Central memory CD4-positive, alpha-beta T cell (primary cell): Measurements from ENCODE around the gene ATG7.

Experiments used
- DNase-seq: peaks from one replicate; pipeline ENCODE4 v3.0.0; 2022

Gene ATG7

GRCh38 chr3:11556851-11557644 lies 284.9 kb downstream of the ATG7 start:
- no peak for DNase-seq

- no peak for DNase-seq
Observed at GRCh38 chr3:11558002-11558401, 285.8 kb downstream of the ATG7 start.

- no peak for DNase-seq
Observed at GRCh38 chr3:11558411-11558903, 286.3 kb downstream of the ATG7 start.

- DNase-seq: no peak
Observed at GRCh38 chr3:11558918-11559815, 287.0 kb downstream of the ATG7 start.

- no peak for DNase-seq
Observed at GRCh38 chr3:11559816-11560633, 287.8 kb downstream of the ATG7 start.

- DNase-seq: no peak
Observed at GRCh38 chr3:11560746-11561145, 288.5 kb downstream of the ATG7 start.

- DNase-seq: no peak
Observed at GRCh38 chr3:11562277-11562881, 290.2 kb downstream of the ATG7 start.

- no peak for DNase-seq
Observed at GRCh38 chr3:11563159-11563864, 291.1 kb downstream of the ATG7 start.

GRCh38 chr3:11563865-11564185 lies 291.6 kb downstream of the ATG7 start:
- DNase-seq: no peak

- DNase-seq: no peak
Observed at GRCh38 chr3:11564577-11565001, 292.4 kb downstream of the ATG7 start.

- DNase-seq: no peak
Observed at GRCh38 chr3:11565072-11565471, 292.9 kb downstream of the ATG7 start.

- DNase-seq: no peak
Observed at GRCh38 chr3:11565492-11565891, 293.3 kb downstream of the ATG7 start.

- DNase-seq: no peak
Observed at GRCh38 chr3:11565932-11566331, 293.7 kb downstream of the ATG7 start.

GRCh38 chr3:11566478-11566877 lies 294.3 kb downstream of the ATG7 start:
- DNase-seq: no peak

- no peak for DNase-seq
Observed at GRCh38 chr3:11566916-11567315, 294.7 kb downstream of the ATG7 start.

- no peak for DNase-seq
Observed at GRCh38 chr3:11567516-11568467, 295.6 kb downstream of the ATG7 start.

GRCh38 chr3:11568503-11569155 lies 296.4 kb downstream of the ATG7 start:
- no peak for DNase-seq

- no peak for DNase-seq
Observed at GRCh38 chr3:11569156-11569741, 297.1 kb downstream of the ATG7 start.

- DNase-seq: no peak
Observed at GRCh38 chr3:11570251-11570650, 298.1 kb downstream of the ATG7 start.
